GM19438 (cell line): ENCODE measurements around the gene SESTD1.
"Not testable (repeated sequence)": the region's sequence is repeated elsewhere in the genome, so short reads cannot be mapped to it uniquely, and the experiment has no call there.

Experiments used
- ATAC-seq: cut with Tn5 transposase; IDR thresholded peaks from one replicate; pipeline ENCODE4 v1.9.1; 2021; ENCODE audit warnings: low read depth; ENCODE audit not compliant: unreplicated experiment

The SESTD1 gene

DNA sequence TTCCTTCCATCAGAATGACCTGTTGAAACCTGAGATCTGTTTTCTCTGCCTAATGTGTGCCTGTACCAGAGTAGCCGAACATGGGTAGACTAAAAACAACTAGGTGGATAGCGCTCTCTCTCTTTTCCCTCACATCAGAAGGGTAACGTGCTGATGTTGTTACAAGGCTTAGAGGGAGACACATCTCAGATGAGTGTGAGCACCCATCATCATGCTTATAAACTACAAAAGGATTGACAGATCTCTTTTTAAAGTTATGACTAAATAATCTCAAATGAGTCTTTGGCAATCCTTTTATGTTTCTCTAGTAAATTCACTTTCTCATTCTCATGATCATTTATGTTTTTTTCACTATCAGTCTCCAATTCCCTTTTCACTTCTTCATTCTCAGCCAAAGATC is 139.2 kb downstream of the SESTD1 start:
- ATAC-seq, result no peak

DNA sequence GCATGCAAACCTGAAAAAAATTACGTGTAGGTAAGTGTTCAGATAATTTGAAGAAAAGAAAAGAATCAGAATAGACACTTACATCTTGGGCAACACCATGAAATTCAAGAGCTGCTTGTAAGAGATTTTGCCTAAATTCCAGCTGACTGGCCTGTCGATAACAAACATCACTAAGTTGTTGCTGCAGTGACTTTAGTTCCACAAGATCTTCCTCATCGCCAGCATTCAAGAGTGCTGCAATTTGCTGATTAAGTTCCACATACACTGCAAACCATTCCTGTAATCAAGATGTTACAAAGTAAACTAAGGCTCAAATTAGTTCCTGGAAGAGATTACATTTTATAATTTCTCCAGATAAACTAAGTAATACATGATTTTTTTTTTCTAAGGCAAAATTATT is 140.3 kb downstream of the SESTD1 start:
- no peak for ATAC-seq

DNA sequence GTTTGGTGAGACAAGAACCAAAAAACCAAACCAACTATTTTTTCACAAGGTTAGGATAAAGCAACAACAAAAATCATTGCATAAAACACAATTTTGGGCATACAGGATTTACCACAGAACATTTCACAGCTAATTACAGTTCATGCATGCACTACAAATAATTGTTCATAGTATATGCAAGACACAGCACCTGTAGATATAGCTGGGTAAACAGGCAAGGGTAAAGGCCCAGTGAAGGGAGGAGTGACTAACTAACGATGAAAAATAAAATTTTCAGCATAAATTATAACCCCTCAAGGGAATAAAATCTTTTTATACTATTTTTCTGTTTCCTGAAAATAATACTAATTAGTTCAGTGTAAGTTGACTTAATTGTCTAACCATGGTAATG is 141.4 kb downstream of the SESTD1 start:
- ATAC-seq, result no peak

DNA sequence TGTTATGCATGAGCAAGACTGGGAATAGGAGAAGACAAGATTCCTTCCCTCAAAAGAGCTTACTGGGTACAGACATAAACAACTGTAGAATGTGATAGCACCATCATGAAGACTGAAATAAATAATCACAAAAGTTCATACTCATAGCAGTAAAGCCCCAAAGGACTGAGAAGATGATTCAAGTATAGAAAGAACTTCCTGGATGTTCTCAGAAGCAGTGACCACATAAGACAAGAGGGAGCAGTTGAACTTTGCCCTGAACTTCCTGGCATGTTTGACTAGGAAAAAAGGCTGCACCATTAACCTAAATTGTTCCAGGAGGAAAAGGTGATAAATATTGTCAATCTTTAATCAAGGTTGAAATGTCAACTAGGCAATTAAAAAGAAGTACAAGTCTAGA is 156.9 kb downstream of the SESTD1 start:
- peak; percentile 60 for ATAC-seq

DNA sequence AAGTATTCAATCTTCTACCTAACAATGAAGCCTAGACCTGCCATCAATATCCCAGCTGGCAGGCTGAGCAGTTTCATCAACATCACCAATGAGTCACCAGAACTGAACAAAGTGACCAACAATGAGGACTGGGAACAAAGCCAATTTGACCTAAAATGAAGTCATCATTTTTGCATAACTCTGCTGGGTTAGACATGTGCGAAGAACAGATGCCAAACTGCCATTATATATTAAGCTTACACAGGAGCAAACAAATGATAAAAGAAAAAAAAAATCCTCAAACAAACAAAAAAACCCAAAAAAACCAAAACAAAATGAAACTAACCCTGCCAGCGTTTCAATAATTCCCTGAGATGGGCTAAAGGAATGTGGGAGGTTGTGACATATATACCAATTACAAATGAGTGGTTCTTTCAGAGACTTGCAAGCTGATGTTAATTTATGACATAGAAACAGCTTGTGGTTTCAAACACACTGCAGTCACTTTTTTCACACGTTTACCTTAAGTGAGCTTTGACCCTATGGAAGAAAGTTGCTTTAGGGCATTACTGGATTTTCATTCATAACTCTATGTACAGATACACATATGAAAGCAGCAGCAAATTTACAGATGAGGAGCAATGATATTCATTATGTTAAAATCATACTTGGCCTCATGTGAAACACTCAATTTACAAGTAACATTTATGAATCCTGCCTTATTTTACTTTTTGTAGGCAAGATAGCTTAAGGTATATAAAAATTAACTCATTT is 157.8 kb downstream of the SESTD1 start:
- peak; percentile 52 for ATAC-seq

DNA sequence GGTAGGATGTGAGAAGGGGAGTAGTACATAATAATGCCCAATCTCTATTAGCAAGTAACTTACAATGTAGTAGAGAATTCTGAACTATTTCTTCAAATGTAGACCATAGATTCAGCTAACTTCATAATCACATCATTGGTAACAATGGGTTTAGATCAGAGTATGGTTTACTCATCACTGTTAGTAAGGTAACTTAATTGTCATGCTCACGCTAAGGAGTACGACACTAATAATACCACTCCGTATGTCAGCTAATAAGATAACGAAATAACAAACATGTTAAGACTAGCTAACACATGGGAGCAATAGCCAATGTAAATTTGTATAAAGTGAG is 158.3 kb downstream of the SESTD1 start:
- no peak for ATAC-seq

DNA sequence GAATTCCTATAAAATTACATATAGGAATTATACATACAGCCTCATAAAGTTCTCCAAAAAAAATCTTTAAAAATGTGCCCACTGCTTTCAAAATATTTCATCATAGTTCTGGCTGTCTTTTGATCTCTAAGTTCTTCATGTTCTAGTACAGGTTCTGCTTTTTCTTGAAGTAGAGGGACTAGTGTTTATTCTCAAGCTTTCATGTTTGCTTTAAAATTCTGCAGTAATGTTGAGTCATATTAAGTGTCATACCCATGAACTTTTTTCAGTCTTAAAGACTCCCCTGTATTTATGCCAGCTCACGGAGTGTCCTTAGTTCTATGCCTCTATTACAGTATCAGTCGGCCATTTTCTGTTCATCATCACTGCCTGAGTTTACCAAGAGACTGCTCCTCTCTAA is 159.9 kb downstream of the SESTD1 start:
- ATAC-seq, result no peak

DNA sequence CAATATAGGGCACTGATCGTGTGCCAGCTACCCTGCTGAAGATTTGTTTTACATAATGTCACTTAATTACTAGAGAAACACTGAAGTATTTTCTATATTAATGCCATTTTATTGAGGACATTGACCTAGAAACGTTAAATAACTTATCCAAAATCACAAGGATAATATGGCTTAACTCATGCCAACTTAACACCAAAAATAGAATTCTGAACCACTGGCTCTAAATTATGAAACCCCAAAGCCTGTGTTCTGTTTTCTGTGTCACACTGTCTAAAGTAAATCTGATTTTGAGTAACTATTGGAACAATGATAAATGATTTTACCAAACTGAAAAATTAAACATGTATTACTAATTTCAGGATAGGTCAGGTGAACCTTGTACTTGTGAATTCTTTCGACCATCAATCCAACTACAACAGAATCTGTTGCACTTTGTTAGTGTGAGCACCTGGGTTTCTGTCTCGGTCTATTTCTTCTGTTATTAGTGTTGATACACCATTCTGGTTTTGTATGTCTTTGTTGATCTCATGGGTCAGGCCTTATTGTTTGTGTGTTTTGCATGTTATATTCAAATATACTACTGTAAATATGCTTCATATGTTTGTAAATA is 166.4 kb downstream of the SESTD1 start:
- peak; percentile 39 for ATAC-seq

DNA sequence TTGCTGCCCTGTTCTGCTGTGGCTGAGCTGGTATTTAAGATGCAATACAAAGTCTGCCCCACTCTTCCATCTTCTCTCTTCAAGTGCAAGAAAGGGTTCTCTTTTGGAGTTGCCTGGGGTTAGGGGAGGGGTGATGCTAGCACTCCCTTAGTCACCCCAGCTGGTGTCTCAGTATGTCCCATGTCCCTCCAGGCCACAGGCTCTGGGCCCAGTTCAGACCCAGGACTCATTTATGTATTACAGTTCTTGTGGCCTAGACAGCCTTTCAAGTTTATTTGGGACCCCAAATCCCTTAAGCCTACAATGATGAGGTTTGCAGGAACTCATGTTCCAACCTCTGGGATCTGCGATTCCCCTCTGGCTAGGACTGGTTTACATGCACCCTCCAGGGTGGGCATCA is 167.5 kb downstream of the SESTD1 start:
- no peak for ATAC-seq

DNA sequence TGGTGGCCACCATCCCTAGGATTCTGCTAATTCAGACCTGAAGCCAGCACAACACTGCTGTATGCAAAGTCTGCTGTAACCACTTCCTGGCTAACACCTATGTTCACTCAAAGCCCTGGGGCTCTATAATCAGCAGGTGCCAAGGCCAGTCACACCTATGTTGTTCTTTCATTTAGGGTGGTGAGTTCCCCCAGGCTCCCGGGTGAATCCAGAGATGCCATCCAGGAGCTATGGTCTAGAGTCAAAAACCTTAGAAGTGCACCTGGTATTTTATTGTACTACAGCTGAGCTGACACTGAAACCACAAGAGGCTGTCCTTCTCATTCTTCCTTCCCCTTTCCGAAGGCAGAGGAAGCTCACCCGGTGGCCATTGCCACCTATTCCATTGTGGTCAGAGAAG is 168.5 kb downstream of the SESTD1 start:
- ATAC-seq, result peak; percentile 95

DNA sequence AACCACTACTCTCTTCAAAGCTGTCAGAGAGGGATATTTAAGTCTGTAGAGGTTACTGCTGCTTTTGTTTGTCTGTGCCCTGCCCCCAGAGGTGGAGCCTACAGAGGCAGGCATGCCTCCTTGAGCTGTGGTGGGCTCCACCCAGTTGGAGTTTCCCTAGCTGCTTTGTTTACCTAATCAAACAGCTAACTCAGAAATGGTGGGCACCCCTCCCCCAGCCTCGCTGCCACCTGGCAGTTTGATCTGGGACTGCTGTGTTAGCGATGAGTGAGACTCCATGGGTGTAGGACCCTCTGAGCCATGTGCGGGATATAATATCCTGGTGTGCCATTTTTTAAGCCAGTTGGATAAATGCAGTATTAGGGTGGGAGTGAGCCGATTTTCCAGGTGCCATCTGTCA is 171.7 kb downstream of the SESTD1 start:
- ATAC-seq, result not testable (repeated sequence)

DNA sequence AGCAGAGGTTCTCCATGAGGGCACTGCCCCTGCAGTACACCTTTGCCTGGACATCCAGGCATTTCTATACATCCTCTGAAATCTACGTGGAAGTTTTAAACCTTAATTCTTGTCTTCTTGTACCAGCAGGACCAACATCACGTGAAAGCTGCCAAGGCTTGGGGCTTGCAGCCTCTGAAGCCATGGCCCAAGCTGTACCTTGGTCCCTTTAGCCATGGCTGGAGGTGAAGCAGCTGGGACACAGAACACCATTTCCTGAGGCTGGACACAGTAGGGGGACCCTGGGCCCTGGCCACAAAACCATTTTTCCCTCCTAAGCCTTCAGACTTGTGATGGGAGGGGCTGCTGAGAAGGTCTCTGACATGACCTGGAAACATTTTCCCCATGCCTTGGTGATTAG is 181.9 kb downstream of the SESTD1 start:
- no peak for ATAC-seq

DNA sequence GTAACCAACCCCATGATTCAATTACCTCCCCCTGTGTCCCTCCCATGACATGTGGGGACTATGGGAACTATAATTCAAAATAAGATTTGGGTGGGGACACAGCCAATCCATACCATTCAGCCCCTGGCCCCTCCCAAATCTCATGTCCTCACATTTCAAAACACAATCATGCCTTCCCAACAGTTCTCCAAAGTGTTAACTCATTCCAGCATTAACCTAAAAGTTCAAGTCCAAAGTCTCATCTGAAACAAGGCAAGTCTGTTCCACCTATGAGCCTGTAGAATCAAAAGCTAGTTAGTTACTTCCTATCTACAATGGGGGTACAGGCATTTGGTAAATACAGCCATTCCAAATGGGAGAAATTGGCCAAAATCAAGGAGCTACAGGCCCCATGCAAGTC is 182.7 kb downstream of the SESTD1 start:
- no peak for ATAC-seq

DNA sequence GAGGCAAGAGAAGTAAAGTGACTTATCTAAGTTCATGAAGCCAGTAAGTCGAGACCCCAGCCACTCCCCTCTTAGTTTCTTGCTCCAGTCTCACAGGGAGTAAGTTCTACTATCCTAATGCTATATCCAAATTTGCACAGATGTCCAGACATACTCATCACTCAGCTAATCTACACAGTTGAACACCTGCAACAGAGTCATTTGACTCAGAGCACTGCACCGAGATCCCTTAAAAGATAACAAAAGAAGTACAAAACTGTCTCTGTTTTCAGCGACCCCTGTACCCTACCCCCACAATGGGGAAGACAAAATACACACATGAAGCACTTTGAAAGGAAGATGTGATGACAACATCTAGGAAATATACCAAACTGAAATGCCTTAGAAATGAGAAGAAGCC is 192.1 kb downstream of the SESTD1 start:
- no peak for ATAC-seq

DNA sequence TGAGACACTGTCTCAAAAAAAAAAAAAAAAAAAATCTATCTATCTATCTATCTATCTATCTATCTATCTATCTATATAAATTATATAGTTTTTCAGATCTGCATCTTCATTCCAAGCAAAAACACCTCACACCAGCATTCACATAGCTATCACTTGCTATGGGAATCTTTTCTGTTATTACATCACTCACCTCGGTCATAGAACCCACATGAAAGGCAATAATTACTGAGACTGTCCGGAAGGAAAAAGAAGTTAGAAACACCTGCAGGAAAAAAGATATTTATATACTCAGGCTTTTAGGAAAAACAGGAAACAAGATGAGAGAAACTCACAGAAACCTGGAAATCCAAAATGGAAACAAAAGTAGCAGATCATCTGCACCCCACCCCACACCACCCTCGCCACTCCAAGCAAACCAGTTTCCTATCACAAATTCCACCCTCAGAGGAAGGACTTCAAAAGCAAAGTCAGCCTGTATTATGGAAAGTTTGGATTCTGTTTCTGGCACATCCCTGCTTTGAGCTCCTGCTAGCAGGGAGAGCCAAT is 192.7 kb downstream of the SESTD1 start:
- ATAC-seq, result no peak

DNA sequence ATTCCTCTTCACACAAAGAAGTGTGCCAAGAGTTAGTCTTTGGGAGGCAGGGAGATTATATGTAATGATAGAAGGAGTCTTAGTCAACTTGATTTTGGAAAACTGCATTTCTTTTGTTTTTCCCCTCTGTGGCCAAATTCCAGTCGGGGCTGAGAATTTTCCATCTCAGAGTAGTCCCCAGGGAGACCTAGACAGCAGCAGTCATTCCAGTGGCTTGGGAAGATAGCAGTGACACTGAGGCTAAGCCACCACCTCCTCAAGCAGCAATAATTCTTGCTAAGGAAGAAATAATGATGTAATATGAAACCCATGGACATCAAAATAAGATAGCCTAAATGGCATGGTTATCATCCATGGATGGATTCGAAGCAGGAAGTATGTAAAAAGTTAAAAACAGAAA is 193.7 kb downstream of the SESTD1 start:
- no peak for ATAC-seq

DNA sequence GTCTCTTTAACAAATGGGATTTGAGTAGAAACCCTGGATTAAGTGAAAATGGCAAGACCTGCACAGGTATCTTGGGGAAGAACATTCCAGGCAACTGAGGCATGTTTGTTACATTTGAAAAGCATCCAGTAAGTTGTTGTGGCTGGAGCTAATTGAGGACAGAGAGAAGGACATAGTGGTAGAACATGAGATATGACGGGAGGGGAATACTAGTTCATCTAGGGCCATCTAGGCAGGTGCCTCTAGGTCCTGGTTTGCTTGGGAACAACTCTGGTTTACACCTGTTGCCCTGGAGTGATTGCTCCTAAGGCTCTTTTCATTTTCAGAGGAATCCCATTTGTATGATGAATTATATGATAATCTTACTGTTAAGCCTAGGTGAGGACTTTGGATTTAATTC is 194.9 kb downstream of the SESTD1 start:
- no peak for ATAC-seq

DNA sequence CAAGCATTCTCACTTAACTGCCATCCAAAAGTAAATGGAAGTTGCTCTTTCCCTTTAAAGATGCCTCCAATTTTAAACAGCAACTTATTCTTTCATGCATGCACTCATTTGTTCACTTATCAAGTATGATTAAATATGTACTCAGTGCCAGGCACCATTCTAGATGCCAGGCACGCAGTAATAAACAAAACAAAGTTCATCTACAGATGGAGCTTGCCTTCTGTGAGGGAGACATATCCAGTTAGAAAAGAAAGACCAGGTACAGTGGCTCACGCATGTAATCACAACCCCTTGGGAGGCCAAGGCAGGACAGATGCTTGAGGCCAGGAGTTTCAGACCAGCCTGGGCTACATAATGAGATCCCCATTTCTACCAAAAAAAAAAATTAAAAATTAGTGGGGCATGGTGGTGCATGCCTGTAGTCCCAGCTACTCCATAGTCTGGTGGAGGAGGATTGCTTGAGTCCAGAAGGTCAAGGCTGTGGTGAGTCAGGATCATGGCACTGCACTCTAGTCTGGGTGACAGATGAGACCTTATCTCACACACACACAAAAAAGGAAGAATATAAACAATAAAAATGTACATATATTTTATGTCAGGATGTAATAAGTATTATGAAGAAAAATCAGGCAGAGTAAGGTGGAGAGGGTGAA is 195.5 kb downstream of the SESTD1 start:
- no peak for ATAC-seq

DNA sequence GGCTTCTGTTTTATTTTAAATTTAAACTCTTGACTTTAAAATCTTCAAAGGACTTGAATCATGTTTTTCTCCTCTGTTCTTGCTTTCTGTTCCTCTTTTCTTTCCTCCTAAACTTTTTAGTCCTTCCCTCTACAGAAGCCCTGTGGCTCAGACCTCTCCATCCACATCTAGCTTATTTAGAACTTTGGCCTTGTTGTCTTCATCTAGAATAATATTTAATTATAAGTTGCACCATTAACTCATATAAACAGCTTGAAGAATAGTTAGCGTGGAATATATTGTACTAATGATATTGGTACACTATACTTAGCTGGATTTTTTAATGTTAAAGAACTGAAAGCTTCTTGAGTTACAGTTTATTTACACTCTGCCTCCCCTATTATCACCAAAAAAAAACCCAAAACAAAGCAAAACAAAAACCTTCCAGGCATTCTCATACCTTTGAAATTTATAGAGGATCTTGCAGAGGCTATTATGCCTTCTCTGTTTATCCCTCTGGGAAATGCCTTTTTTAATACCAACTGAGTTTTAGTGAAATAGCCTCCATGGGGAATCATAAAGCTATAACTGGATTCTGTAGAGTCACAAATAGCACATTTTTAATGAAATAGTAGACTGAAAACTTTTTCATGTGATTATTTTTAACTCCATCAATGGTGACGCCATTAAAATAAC is 205.5 kb downstream of the SESTD1 start:
- no peak for ATAC-seq

DNA sequence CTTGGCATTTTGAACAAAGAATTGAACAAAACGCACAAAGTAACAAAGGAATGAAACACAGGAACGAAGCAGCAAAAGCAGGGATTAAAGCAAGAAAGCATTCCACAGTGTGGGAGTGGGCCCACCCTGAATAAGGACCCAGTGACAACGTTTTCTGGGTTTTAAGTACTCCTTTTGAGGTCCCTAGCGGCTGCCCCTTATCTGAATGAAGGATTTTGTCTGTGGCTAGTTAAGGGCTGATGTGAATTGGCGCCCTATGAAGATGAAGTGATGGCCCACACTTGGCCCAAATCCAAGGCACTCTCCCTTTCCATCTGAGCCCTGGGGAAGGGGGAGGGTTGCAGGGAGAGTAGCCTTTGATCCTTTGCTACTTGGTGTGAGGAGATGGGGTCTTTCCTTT is 206.9 kb downstream of the SESTD1 start:
- ATAC-seq, result no peak

DNA sequence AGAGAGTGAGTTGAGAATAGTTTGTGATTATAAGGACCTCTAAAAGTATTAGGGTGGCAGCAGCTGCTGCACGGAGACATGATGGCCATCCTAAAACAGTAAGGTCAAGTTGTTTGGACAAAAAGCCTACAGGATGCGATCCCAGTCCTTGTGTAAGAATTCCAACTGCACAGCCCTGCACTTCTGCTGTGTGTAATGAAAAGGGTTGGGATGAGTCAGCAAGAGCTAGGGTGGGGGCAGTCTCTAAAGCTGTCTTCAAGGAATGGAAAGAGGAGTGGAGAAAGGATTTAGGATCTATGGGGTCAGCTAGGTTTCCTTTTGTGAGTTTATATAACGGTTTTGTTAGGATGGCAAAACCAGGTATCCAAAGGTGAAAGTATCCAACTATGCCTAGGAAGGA is 211.1 kb downstream of the SESTD1 start:
- not testable (repeated sequence) for ATAC-seq
